Stimulated activated CD4-positive, alpha-beta T cell treated with anti-CD3 and anti-CD28 coated beads, Interleukin-4, amount 100 ng/mL, for 24 hours (primary cell): ENCODE measurements around the gene ZC3HAV1.
"Not testable (repeated sequence)": the region's sequence is repeated elsewhere in the genome, so short reads cannot be mapped to it uniquely, and the experiment has no call there.

Source experiments
- DNase-seq: peaks from one replicate; pipeline ENCODE4 v3.0.0-alpha.2; 2020

ZC3HAV1 gene

DNA sequence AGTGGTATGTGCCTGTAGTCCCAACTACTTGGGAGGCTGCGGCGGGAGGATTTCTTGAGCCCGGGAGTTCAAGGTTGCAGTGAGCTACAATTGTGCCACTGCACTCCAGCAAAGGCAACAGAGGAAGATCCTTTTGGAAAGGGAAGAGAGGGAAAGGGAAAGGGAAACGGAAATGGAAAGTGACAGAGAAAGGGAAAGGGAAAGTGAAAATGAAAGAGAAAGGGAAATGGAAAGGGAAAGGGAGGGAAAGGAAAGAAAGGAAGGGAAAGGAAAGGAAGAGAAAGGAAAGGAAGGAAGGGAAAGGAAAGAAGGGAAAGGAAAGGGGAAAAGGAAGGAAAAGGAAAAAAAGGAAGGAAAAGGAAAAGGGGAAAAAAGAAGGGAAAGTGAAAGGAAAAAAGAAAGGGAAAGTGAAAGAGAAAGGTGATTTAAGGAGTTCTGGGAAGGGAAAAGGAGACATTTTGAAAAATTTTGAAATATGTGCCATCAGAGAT lies 2.3 kb upstream of the ZC3HAV1 start:
- DNase-seq, result no peak

DNA sequence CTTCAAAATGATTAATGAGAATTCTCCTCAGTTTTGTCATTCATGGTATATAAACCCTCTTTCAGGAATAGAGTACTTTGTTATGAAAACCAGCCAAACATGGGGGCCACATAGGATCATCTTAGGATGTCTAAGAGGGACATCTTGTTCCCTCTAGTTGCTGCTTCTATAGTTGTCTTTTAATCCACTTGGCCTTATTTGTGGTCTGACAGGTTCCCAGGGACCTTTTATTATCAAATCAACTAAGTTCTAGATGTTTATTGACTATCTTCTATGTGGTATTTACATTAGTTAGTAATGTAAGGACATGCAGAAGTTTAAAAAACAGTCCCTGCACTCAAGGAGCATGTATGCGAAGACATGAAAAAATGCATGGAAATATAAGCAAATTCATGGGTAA lies 1.6 kb upstream of the ZC3HAV1 start:
- DNase-seq, result no peak

- DNase-seq, result peak; percentile 38
Observed at GRCh38 chr7:139109983-139110411, 477 bp upstream of the ZC3HAV1 start.

DNA sequence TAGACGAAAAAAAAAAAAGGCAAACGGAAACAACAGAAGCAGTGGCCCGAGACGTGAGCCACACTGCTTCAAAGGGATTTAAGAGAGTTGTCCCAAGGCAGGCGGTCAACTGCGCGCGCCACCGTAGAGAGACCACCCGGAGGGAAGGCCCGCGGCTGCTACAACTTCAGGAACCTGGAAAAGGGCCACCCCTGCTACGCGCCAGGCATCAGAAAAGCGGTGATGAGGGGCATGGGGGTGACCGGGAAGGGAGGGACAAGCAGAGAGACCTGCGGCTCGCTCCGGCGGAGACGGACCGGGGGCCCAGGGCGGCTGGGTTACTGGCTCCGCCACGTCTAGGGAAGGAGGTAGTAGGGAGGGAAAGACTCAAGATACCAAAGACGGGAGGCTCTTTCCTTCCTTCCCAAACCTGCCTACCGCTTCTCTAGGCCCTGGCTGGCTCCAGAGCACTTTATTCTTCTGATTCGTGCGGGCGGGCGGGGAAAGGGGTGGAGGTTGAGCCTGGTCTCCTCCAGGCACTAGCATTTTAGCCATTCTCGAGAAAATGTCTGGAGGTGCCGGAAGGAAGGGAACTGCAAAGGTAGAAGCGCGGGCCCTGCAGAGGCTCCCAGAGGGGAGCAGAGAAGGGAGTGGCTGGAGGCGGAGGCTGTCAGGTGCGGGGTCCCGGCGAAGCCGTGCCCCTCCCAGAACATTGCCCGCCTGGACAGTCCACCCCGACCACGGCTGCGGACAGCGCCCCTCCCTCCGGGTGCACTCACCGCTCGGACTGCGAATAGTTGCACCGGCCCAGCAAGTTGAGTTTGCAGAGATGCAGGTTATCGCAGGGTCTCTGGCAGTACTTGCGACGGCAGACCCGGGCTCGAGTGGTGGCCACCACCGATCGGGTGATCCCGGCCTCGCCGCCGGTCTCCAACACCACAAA lies 993 bp downstream of the ZC3HAV1 start:
- DNase-seq, result no peak

DNA sequence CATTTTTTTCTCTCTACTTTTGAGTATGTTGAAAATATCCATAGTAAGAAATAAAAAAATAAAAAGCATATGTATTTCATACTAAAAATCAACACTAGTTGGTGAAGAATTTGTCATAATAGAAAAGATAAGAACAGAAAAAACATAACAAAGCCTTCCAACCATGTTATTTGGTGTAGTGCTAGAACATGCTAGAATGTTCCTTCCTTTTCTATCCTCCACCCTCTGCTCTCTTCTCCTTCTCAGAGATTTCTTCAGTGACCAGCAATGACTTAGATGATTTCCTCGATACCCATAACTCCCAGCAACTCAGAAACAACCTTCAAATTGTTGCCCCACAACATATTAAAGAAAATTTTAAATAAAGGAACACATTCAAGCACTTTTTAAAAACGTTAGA lies 2.6 kb downstream of the ZC3HAV1 start:
- DNase-seq, result no peak

GRCh38 chr7:139106227-139106626 lies 3.3 kb downstream of the ZC3HAV1 start:
- not testable (repeated sequence) for DNase-seq

DNA sequence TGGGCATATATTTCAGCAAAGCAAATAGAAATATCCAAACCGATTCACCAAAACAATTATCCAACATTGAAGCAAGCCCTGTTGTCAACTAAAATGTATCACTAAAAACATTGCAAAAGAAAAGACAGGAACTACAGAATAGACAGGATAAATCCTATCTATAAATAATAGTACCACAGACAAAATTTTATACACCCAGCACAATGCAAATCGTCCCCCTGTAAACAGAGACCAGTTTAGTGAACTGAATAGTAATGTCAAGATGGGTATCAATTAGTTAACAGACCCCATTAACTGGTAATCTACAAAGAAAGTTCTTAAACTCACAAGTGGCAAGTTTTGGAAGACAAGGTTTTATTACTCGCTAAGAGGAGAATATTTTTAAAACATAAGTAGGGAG lies 4.0 kb downstream of the ZC3HAV1 start:
- DNase-seq, result no peak

- peak; percentile 55 for DNase-seq
Observed at GRCh38 chr7:139104091-139104450, 5.4 kb downstream of the ZC3HAV1 start.

GRCh38 chr7:139103057-139103815 lies 6.3 kb downstream of the ZC3HAV1 start:
- DNase-seq, result no peak

DNA sequence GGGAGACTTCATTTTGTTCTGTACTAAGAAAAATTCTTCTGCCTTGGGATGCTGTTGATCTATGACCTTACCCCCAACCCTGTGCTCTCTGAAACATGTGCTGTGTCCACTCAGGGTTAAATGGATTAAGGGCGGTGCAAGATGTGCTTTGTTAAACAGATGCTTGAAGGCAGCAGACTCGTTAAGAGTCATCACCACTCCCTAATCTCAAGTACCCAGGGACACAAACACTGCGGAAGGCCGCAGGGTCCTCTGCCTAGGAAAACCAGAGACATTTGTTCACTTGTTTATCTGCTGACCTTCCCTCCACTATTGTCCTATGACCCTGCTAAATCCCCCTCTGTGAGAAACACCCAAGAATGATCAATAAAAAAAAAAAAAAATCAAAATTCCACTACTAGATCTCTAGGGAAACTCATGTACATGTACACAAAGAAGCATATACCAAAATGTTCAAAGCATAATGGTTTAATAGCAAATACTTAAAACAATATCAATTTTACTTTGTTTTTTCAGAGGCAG lies 7.8 kb downstream of the ZC3HAV1 start:
- not testable (repeated sequence) for DNase-seq

- DNase-seq, result no peak
Observed at GRCh38 chr7:139099172-139099947, 10.2 kb downstream of the ZC3HAV1 start.

- peak; percentile 71 for DNase-seq
Observed at GRCh38 chr7:139095194-139095659, 14.3 kb downstream of the ZC3HAV1 start.

DNA sequence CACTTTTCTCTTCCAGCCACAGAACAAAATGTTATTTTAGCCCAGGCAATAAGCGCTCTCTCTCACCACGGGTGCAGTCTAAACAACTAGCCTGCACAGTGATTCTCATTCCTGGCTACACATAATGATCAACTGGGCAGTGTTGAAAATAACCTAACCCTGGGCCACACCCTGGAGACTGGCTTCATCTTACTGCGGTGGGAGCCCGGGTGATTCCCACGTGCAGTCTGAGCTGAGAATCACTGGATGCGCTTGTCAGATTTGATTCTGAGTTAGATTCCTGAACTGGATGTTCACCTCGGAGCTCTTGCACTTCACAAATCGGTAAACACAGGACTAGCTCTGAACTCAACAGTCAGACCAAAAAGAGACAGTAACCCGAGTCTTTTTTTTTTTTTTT lies 14.9 kb downstream of the ZC3HAV1 start:
- DNase-seq, result no peak

- no peak for DNase-seq
Observed at GRCh38 chr7:139094030-139094429, 15.5 kb downstream of the ZC3HAV1 start.

- peak; percentile 39 for DNase-seq
Observed at GRCh38 chr7:139093512-139093911, 16.0 kb downstream of the ZC3HAV1 start.

DNA sequence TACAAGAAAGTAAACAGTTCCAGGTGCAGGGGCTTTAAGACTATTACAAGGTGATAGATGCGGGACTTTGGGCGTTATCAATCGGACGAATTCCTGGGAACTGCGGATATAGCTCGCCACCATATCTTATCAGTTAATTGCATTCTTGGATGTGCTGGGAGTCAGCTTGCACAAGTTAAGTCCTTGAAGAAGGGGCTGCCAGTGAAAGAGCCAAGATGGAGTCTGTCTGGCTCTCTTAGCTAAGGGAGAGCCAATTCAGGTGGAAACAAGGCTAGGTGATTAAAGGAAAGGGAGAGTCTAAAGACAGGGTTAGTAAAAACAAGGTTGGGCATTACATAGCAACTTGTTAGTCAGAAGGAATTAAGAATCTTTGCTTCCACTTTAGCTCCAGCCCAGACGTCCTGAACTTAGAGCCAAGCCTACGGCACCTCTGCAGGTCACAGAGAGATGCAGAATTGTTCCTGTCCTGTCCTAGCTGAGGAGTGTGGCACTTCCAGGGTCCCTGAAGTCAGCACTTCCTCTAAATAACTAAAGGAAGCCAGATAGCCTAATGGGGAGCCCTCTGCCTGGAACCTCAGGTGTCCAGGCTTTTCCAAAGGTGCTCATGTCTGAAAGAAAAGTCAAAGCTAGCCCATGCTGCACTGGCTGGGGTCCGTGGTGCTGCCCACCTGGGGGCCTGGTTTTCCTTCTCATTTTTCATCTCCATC lies 17.3 kb downstream of the ZC3HAV1 start:
- no peak for DNase-seq

GRCh38 chr7:139091677-139091996 lies 17.9 kb downstream of the ZC3HAV1 start:
- no peak for DNase-seq

DNA sequence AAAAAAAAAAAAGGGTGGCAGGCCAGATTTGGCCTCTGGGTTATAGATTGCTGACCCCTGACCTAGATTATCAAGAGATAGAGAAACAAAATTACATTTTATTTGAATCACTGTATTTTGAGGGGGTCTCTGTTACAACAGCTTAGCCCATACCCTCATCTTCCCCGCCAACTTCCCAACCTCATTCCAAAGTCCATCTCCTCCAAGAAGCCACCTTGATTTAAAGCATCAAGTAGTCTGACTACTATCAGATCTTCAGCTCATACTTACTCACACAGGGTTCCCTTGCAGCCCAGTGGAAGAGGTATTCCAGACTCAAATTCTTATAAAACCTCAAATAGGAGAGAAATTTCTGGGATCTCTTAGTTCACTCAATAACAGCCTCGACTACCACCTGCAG lies 20.4 kb downstream of the ZC3HAV1 start:
- DNase-seq, result no peak

DNA sequence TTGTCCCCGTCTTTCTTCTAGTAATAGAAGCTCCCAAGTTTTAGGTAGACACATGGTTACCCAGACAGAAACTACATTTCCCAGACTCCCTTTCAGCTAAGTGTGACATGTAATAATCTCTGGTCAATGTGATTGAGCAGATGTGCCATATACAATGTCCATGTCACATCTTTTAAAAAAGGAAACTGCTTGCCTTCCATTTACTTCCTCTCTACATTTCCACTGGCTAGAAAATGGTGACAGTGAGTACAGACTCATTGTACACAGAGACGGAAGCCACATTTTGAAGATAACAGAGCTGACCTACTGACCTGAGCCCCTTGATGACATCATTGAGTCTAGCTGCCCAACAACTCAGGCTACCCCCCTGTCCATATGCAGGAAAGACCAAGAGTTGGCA lies 21.3 kb downstream of the ZC3HAV1 start:
- no peak for DNase-seq

DNA sequence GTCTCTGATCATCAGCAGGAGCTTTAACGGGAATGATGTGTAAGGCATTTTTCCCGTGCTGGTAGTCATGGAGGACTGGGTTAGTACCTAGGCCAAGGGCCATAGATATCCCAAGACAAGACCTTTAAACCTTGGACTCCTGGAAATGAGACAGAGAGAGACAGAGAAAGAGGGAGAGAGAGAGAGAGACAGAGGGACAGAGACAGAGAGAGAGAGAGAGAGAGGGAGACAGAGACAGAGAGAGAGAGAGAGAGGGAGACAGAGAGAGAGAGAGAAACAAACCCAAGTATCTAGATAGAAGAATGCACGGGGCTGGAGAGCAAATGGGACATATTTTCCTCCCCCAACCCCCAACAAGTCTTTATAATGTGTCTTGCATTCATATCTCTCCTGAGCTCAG lies 22.3 kb downstream of the ZC3HAV1 start:
- no peak for DNase-seq

DNA sequence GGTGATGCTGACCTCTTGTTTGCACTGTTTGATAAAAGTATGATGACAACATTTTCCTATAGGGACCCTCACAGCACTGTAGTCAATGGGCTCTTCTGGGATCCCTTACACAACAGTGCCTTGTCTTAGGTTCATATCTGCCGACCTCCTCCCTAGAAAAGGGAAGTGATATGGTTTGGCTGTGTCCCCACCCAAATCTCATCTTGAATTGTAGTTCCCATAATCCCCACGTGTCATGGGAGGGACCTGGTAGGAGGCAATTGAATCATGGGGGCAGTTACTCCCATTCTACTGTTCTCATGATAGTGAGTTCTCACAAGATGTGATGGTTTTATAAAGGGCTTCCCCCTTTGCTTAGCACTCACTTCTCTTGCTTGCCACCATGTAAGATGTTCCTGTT lies 23.1 kb downstream of the ZC3HAV1 start:
- DNase-seq, result no peak

DNA sequence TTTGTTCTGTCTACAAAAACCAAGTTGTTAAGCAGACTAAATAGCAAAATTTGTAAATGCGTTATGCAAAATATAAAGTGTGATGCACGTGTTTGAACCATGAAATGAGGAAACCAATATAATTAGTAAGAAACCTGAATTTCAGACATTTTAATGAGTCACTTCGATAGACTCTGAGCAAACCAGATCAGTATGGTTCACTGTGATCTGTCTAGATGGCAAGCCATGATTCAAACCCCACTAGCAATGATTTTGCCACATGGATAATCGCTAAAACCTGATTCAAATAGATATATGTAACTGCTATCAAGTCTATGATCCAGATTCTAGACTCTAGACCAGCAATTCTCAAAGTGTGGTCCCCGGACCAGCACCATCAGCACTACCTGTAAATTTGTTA lies 24.8 kb downstream of the ZC3HAV1 start:
- DNase-seq, result no peak
